OCI-LY3 (cell line): ENCODE results near the gene ATP10D.

ENCODE experiments used
- H2AFZ ChIP-seq: fragments of 200-600, 300-600 bp; shearing (Covaris generic); 2 replicates; pipeline ENCODE4 v1.6.0; 2014; ENCODE audit warnings: antibody characterized with exemption, low read depth, low read length
- H3K27ac ChIP-seq: fragments of 200-600, 300-600 bp; sonication (generic); 2 replicates; pipeline ENCODE4 v1.5.1; 2014; ENCODE audit warnings: mild to moderate bottlenecking, low read length, moderate library complexity, mixed read lengths
- H3K27me3 ChIP-seq: fragments of 200-600, 300-600 bp; sonication (generic); 2 replicates; pipeline ENCODE4 v1.6.1; 2014; ENCODE audit warnings: low read depth, low read length, mixed read lengths
- H3K36me3 ChIP-seq: fragments of 200-600, 300-600 bp; sonication (generic); replicated peaks from 2 replicates; pipeline ENCODE3; 2014; ENCODE audit warnings: low read depth, low read length, mixed read lengths
- H3K4me1 ChIP-seq: fragments of 300-600, 200-600 bp; sonication (generic); 2 replicates; pipeline ENCODE4 v1.6.1; 2014; ENCODE audit warnings: low read length, mixed read lengths
- H3K4me2 ChIP-seq: fragments of 200-600, 300-600 bp; sonication (generic); 2 replicates; pipeline ENCODE4 v1.6.1; 2014; ENCODE audit warnings: low read length, mixed read lengths
- H3K4me3 ChIP-seq: fragments of 300-600, 200-600 bp; sonication (generic); 2 replicates; pipeline ENCODE4 v1.5.1; 2014; ENCODE audit warnings: antibody characterized with exemption, mild to moderate bottlenecking, low read length, moderate library complexity
- H3K79me2 ChIP-seq: fragments of 300-600, 200-600 bp; shearing (Covaris generic); 2 replicates; pipeline ENCODE4 v1.6.1; 2014; ENCODE audit warnings: mild to moderate bottlenecking, low read length, mixed read lengths
- H3K9ac ChIP-seq: fragments of 300-600, 200-600 bp; shearing (Covaris generic); 2 replicates; pipeline ENCODE4 v1.6.0; 2014; ENCODE audit warnings: mild to moderate bottlenecking, low read length, moderate library complexity
- H3K9me3 ChIP-seq: fragments of 200-600, 300-600 bp; shearing (Covaris generic); 2 replicates; pipeline ENCODE4 v1.6.1; 2014; ENCODE audit warnings: low read length, mixed read lengths; ENCODE audit not compliant: insufficient read depth
- H4K20me1 ChIP-seq: fragments of 200-600, 300-600 bp; sonication (generic); 2 replicates; pipeline ENCODE4 v1.6.1; 2016; ENCODE audit warnings: low read length, mixed read lengths; ENCODE audit not compliant: insufficient read depth
- CTCF ChIP-seq: fragments of 200-600, 300-600 bp; sonication (generic); IDR thresholded peaks from 2 replicates; pipeline ENCODE4 v1.5.1; 2014; ENCODE audit warnings: antibody characterized with exemption, low read length, low read depth
- EZH2phosphoT487 ChIP-seq: fragments of 200-600 bp; shearing (Covaris generic); IDR thresholded peaks from 2 replicates; pipeline ENCODE4 v1.6.1; 2018; ENCODE audit warnings: antibody characterized with exemption, mixed run types, low read depth

ATP10D gene

GRCh38 chr4:47466056-47466785 lies 18.9 kb upstream of the ATP10D start:
- H3K9ac ChIP-seq = peak overlapping the region; percentile 34; the same call in 1 of the 2 replicates
- TF ChIP-seq EZH2phosphoT487 (no peak), CTCF (no peak)
- H3K79me2 ChIP-seq = peaks cover 18% of the 10 kb centered on the region
- peaks cover 10% of the 10 kb centered on the region for H3K36me3 ChIP-seq
- no peaks in the 10 kb centered on the region for H3K9me3 ChIP-seq
- no peaks in the 10 kb centered on the region for H3K27me3 ChIP-seq
- peak overlapping the region; percentile 19; the same call in 1 of the 2 replicates for H2AFZ ChIP-seq
- H3K4me3 ChIP-seq = peak overlapping the region; percentile 27; the same call in 1 of the 2 replicates
- peak overlapping the region; percentile 46 for H3K4me2 ChIP-seq
- H4K20me1 ChIP-seq = no peaks in the 10 kb centered on the region
- H3K4me1 ChIP-seq = peaks cover 42% of the 10 kb centered on the region
- peak overlapping the region; percentile 95 for H3K27ac ChIP-seq

GRCh38 chr4:47468706-47469365 lies 16.2 kb upstream of the ATP10D start:
- Histone ChIP-seq H3K36me3 (peaks cover 10% of the 10 kb centered on the region), H3K9me3 (no peaks in the 10 kb centered on the region), H2AFZ (no peak overlapping the region), H3K27me3 (no peaks in the 10 kb centered on the region), H3K27ac (no peak overlapping the region), H3K4me3 (no peak overlapping the region), H3K4me2 (no peak overlapping the region), H3K9ac (no peak overlapping the region), H4K20me1 (no peaks in the 10 kb centered on the region), H3K79me2 (no peaks in the 10 kb centered on the region), H3K4me1 (peaks cover 32% of the 10 kb centered on the region)
- TF ChIP-seq CTCF (no peak), EZH2phosphoT487 (no peak)

- H3K36me3 ChIP-seq = peaks cover 10% of the 10 kb centered on the region
- TF ChIP-seq CTCF (no peak), EZH2phosphoT487 (no peak)
- no peak overlapping the region for H3K4me3 ChIP-seq
- no peaks in the 10 kb centered on the region for H3K79me2 ChIP-seq
- H4K20me1 ChIP-seq = no peaks in the 10 kb centered on the region
- no peaks in the 10 kb centered on the region for H3K27me3 ChIP-seq
- H3K27ac ChIP-seq = no peak overlapping the region
- no peaks in the 10 kb centered on the region for H3K9me3 ChIP-seq
- H3K9ac ChIP-seq = no peak overlapping the region
- H2AFZ ChIP-seq = no peak overlapping the region
- H3K4me2 ChIP-seq = no peak overlapping the region
- peaks cover 21% of the 10 kb centered on the region for H3K4me1 ChIP-seq
These were observed 15.1 kb upstream of the ATP10D start for GRCh38 chr4:47469951-47470350.

GRCh38 chr4:47471064-47471463 lies 14.0 kb upstream of the ATP10D start:
- Histone ChIP-seq H3K27ac (no peak overlapping the region), H3K27me3 (no peaks in the 10 kb centered on the region), H3K4me1 (peaks cover 10% of the 10 kb centered on the region), H2AFZ (no peak overlapping the region), H3K9ac (no peak overlapping the region), H4K20me1 (no peaks in the 10 kb centered on the region), H3K9me3 (no peaks in the 10 kb centered on the region), H3K4me2 (no peak overlapping the region), H3K4me3 (no peak overlapping the region), H3K79me2 (no peaks in the 10 kb centered on the region), H3K36me3 (peaks cover 5% of the 10 kb centered on the region)
- TF ChIP-seq EZH2phosphoT487 = no peak
- no peak for TF ChIP-seq CTCF
